ENCODE results near the gene ACACB.

ACACB gene

DNA sequence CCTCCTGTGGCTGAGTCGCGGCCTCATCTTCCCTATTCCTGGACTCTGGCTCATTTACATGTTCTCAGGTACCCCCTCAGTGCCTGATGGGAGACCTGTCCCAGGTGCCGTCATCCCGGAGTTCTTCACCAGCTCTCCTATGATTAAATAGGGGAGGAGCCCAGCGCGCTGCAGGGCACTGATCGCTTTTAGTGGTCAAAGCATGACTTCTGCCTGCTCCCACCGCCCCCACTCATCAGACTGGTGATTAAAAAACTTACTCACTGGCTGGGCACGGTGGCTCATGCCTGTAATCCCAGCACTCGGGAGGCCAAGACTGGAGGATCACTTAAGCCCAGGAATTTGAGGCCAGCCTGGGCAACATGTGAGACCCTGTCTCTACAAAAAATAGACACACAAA, 106.8 kb downstream of the ACACB start:
- Histone ChIP-seq H3K27me3 (ENCODE audit: control insufficient read depth in 1 of 2, insufficient read depth in 2 of 2, low read length in 2 of 2) (no peaks in the 10 kb centered on the region), H3K36me3 (ENCODE audit: insufficient read depth, low read length) (peaks cover 80% of the 10 kb centered on the region), H3K4me3 (ENCODE audit: low read depth in 1 of 2, low read length in 2 of 2) (no peak overlapping the region), H3K9me3 (ENCODE audit: low read length) (no peaks in the 10 kb centered on the region), H3K4me1 (ENCODE audit: insufficient read depth, low read length) (no peaks in the 10 kb centered on the region), H3K9ac (ENCODE audit: low read length) (no peak overlapping the region), H3K27ac (ENCODE audit: low read depth, low read length) (no peak overlapping the region)

DNA sequence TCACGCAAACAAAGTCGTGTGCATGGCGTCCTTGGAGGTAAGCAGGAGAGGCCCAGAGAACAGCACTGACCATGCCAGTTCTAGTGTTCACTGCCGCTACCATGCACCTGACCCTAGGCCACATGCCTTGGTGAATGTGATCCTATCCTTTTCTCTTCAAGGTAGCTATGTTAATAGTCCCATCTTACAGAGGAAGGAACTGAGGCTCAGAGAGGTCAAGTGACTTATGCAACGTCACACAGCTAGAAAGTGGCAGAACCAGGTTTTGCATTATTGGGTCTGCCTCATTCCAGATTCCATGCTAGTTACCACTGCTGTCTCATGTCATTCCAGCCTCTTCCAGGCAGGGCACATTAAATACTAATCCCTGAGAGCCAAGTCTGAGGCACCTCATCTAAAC, 107.5 kb downstream of the ACACB start:
- H3K27ac ChIP-seq (ENCODE audit: low read depth, low read length): no peak overlapping the region
- no peaks in the 10 kb centered on the region for H3K9me3 ChIP-seq (ENCODE audit: low read length)
- no peaks in the 10 kb centered on the region for H3K4me1 ChIP-seq (ENCODE audit: insufficient read depth, low read length)
- H3K36me3 ChIP-seq (ENCODE audit: insufficient read depth, low read length): peaks cover 80% of the 10 kb centered on the region
- no peaks in the 10 kb centered on the region for H3K27me3 ChIP-seq (ENCODE audit: control insufficient read depth in 1 of 2, insufficient read depth in 2 of 2, low read length in 2 of 2)
- H3K4me3 ChIP-seq (ENCODE audit: low read depth in 1 of 2, low read length in 2 of 2): no peak overlapping the region
- H3K9ac ChIP-seq (ENCODE audit: low read length): no peak overlapping the region

DNA sequence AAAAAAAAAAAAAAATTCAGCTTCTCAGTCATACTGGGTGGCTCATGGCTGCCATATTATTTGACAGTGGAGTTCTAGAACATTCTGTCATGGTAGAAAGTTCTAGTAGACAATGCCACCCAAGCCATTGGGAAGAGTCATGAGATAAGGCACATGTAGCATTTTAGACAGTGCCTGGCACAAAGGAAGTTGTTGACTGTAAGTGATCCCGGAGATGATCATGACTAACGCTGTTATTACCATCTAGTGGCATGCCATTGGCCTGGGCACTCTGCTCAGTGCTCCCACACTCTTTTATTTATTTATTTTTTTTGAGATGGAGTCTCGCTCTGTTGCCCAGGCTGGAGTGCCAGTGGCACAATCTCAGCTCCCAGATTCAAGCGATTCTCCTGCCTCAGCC, 112.3 kb downstream of the ACACB start:
- H3K4me3 ChIP-seq (ENCODE audit: low read depth in 1 of 2, low read length in 2 of 2): no peak overlapping the region
- H3K27me3 ChIP-seq (ENCODE audit: control insufficient read depth in 1 of 2, insufficient read depth in 2 of 2, low read length in 2 of 2): no peaks in the 10 kb centered on the region
- H3K9ac ChIP-seq (ENCODE audit: low read length): no peak overlapping the region
- H3K36me3 ChIP-seq (ENCODE audit: insufficient read depth, low read length): peaks cover 82% of the 10 kb centered on the region
- H3K9me3 ChIP-seq (ENCODE audit: low read length): no peaks in the 10 kb centered on the region
- H3K4me1 ChIP-seq (ENCODE audit: insufficient read depth, low read length): no peaks in the 10 kb centered on the region
- no peak overlapping the region for H3K27ac ChIP-seq (ENCODE audit: low read depth, low read length)

DNA sequence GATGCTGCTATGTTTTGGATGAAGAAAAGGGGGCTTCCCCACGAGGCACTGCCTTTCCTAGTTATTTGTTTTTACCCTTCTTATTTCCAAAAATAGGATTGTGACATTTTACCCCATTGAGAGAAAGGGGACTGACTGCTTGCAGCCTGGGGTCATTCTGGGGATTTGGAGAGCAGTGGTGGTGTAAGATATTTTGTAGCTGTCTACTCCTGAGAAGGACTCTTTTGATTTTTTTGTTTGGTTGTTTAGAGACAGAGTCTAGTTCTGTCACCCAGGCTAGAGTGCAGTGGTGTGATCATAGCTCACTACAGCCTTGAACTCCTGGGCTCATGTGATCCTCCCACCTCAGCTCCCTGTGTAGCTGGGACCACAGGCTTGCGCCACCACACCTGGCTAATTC, 113.8 kb downstream of the ACACB start:
- Histone ChIP-seq H3K27ac (ENCODE audit: low read depth, low read length) (no peak overlapping the region), H3K27me3 (ENCODE audit: control insufficient read depth in 1 of 2, insufficient read depth in 2 of 2, low read length in 2 of 2) (no peaks in the 10 kb centered on the region), H3K4me1 (ENCODE audit: insufficient read depth, low read length) (no peaks in the 10 kb centered on the region), H3K4me3 (ENCODE audit: low read depth in 1 of 2, low read length in 2 of 2) (no peak overlapping the region), H3K9me3 (ENCODE audit: low read length) (no peaks in the 10 kb centered on the region), H3K9ac (ENCODE audit: low read length) (no peak overlapping the region), H3K36me3 (ENCODE audit: insufficient read depth, low read length) (peaks cover 80% of the 10 kb centered on the region)

DNA sequence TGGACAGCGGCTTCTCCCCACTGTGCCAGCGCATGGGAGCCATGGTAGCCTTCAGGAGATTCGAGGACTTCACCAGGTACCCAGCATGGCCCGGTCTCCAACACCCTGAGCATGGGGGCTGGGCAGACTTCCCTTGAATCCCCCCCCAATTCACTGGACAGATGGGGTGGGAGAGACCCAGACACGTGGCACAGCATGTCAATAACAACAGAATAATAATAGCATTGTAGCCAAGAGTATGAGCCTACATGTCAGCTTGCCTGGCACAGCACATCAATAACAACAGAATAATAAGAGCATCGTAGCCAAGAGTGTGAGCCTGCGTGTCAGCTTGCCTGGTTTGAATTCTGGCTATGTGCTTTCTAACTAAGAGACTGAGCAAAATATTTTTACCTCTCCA, 116.3 kb downstream of the ACACB start:
- Histone ChIP-seq H3K9ac (ENCODE audit: low read length) (no peak overlapping the region), H3K36me3 (ENCODE audit: insufficient read depth, low read length) (peaks cover 93% of the 10 kb centered on the region)

DNA sequence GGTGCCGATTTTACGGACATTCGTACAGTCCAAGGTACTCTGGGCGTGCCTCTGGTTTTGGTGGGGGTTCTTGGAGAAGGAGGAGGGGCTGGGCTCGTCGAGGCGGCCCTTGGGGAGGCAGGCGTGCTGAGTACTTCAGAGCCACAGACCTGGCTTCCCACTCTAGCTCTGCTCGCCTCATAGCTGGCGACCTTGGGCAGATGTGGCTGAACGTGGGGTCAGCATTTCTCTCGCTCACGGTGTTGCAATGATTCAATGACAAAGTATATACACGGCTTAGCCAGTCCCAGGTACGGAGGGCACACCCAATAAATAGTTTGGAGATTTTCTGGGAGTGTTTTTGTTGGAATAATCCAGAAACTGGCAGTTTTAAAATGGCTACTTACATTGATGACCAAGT, 117.6 kb downstream of the ACACB start:
- H3K27ac ChIP-seq (ENCODE audit: low read depth, low read length): no peak overlapping the region
- no peaks in the 10 kb centered on the region for H3K9me3 ChIP-seq (ENCODE audit: low read length)
- H3K27me3 ChIP-seq (ENCODE audit: control insufficient read depth in 1 of 2, insufficient read depth in 2 of 2, low read length in 2 of 2): no peaks in the 10 kb centered on the region
- no peak overlapping the region for H3K4me3 ChIP-seq (ENCODE audit: low read depth in 1 of 2, low read length in 2 of 2)
- H3K4me1 ChIP-seq (ENCODE audit: insufficient read depth, low read length): no peaks in the 10 kb centered on the region
- peaks cover 89% of the 10 kb centered on the region for H3K36me3 ChIP-seq (ENCODE audit: insufficient read depth, low read length)
- no peak overlapping the region for H3K9ac ChIP-seq (ENCODE audit: low read length)

More for the DNA sequence above, 116.3 kb downstream of the ACACB start:
- H3K27ac ChIP-seq (ENCODE audit: low read depth, low read length): no peak overlapping the region
- no peaks in the 10 kb centered on the region for H3K27me3 ChIP-seq (ENCODE audit: control insufficient read depth in 1 of 2, insufficient read depth in 2 of 2, low read length in 2 of 2)
- H3K4me1 ChIP-seq (ENCODE audit: insufficient read depth, low read length): no peaks in the 10 kb centered on the region
- H3K4me3 ChIP-seq (ENCODE audit: low read depth in 1 of 2, low read length in 2 of 2): no peak overlapping the region
- no peaks in the 10 kb centered on the region for H3K9me3 ChIP-seq (ENCODE audit: low read length)

DNA sequence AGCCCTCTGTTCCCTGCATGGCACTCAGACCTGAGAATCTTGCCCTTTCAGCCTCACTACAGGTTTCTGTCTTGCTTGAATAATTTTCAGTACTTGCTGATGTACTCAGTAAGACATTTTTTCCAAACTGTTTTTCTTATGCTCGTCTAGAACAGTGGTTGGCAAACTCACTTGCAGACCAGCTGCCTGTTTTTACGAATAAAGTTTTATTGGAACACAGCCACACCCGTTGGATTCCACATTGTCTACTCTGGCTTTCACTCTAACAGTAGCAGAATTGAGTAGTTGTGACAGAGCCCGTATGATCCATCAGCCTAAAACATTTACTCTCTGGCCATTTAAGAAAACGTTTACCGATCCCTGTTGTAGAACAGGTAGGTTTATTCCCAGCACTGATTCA, 119.9 kb downstream of the ACACB start:
- H3K27ac ChIP-seq (ENCODE audit: low read depth, low read length): no peak overlapping the region
- H3K4me1 ChIP-seq (ENCODE audit: insufficient read depth, low read length): no peaks in the 10 kb centered on the region
- H3K36me3 ChIP-seq (ENCODE audit: insufficient read depth, low read length): peaks cover 86% of the 10 kb centered on the region
- H3K9me3 ChIP-seq (ENCODE audit: low read length): no peaks in the 10 kb centered on the region
- H3K9ac ChIP-seq (ENCODE audit: low read length): no peak overlapping the region
- no peak overlapping the region for H3K4me3 ChIP-seq (ENCODE audit: low read depth in 1 of 2, low read length in 2 of 2)
- H3K27me3 ChIP-seq (ENCODE audit: control insufficient read depth in 1 of 2, insufficient read depth in 2 of 2, low read length in 2 of 2): no peaks in the 10 kb centered on the region

DNA sequence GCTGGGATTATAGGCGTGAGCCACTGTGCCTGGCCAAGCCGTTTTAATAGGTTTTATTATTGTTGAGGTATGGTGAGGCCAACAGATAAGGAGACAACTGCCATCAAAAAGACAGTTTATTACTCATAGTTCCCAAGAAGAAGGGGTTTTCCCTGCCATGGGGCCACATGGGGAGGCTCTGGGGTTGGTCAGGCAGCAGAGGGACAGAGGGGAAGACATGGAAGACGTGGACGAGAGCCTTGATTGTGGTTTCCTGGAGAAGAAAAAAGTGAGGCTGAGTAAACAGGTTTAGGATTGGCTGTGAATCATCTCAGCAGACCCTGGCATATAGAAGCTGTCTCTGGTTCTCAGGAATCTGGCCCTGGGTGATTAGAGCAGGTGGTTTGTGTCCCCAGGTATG, 122.8 kb downstream of the ACACB start:
- H3K4me3 ChIP-seq (ENCODE audit: low read depth in 1 of 2, low read length in 2 of 2): no peak overlapping the region
- H3K9me3 ChIP-seq (ENCODE audit: low read length): no peaks in the 10 kb centered on the region
- no peaks in the 10 kb centered on the region for H3K27me3 ChIP-seq (ENCODE audit: control insufficient read depth in 1 of 2, insufficient read depth in 2 of 2, low read length in 2 of 2)
- H3K36me3 ChIP-seq (ENCODE audit: insufficient read depth, low read length): peaks cover 82% of the 10 kb centered on the region
- no peaks in the 10 kb centered on the region for H3K4me1 ChIP-seq (ENCODE audit: insufficient read depth, low read length)
- H3K9ac ChIP-seq (ENCODE audit: low read length): no peak overlapping the region
- H3K27ac ChIP-seq (ENCODE audit: low read depth, low read length): no peak overlapping the region

DNA sequence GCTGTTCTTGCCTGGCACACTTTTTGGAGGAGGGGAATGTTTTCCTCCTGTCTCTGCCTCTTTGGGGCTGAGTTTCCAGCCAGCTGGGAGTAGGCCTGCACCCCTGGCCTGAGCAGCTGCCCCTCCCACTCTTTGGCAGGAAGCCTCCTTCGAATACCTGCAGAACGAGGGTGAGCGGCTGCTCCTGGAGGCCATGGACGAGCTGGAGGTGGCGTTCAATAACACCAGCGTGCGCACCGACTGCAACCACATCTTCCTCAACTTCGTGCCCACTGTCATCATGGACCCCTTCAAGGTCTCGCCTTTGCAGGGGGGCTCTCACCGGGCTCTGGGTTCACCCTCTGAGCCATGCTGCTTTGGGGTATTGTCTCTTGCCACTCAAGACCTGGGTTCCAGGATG, 123.3 kb downstream of the ACACB start:
- peaks cover 87% of the 10 kb centered on the region for H3K36me3 ChIP-seq (ENCODE audit: insufficient read depth, low read length)
- H3K9ac ChIP-seq (ENCODE audit: low read length): no peak overlapping the region
- H3K27ac ChIP-seq (ENCODE audit: low read depth, low read length): no peak overlapping the region
- H3K9me3 ChIP-seq (ENCODE audit: low read length): no peaks in the 10 kb centered on the region
- no peak overlapping the region for H3K4me3 ChIP-seq (ENCODE audit: low read depth in 1 of 2, low read length in 2 of 2)
- no peaks in the 10 kb centered on the region for H3K4me1 ChIP-seq (ENCODE audit: insufficient read depth, low read length)
- H3K27me3 ChIP-seq (ENCODE audit: control insufficient read depth in 1 of 2, insufficient read depth in 2 of 2, low read length in 2 of 2): no peaks in the 10 kb centered on the region

DNA sequence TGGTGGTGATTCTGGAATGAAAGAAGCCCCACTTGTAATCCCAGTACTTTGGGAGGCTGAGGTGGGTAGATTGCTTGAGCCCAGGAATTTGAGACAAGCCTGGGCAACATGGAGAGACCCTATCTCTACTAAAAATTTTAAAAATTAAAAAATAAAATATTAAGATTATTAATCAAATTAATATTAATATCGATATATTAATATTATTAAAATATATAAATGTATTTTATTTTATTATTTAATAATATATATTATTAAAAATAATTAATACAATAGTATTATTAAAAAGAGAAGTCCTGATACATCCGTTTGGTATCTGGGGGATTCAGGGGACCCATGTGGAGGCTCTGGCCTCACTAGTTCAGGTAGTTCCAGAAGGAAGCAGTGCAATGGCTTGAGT, 124.0 kb downstream of the ACACB start:
- no peak overlapping the region for H3K4me3 ChIP-seq (ENCODE audit: low read depth in 1 of 2, low read length in 2 of 2)
- no peaks in the 10 kb centered on the region for H3K27me3 ChIP-seq (ENCODE audit: control insufficient read depth in 1 of 2, insufficient read depth in 2 of 2, low read length in 2 of 2)
- H3K36me3 ChIP-seq (ENCODE audit: insufficient read depth, low read length): peaks cover 87% of the 10 kb centered on the region
- H3K9ac ChIP-seq (ENCODE audit: low read length): no peak overlapping the region
- no peaks in the 10 kb centered on the region for H3K4me1 ChIP-seq (ENCODE audit: insufficient read depth, low read length)
- H3K27ac ChIP-seq (ENCODE audit: low read depth, low read length): no peak overlapping the region
- no peaks in the 10 kb centered on the region for H3K9me3 ChIP-seq (ENCODE audit: low read length)

DNA sequence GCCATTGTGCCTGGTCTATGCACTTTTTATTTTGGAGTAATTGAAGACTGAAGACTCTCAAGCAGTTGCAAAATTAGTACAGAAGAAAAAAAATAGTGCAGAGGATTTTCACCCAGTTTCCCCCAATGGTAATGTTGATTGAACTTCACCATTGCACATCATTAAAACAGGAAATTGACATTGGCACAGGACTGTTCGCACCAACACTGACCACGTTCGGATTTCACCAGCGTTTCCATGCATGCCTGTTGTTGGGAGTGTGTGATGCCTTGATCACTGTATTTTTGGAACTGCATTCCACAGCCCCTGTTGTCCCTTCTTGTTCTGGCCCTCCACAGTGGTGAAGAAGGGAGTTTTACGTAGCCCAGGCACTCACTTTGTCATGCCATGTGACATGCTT, 125.5 kb downstream of the ACACB start:
- H3K27ac ChIP-seq (ENCODE audit: low read depth, low read length): no peak overlapping the region
- no peaks in the 10 kb centered on the region for H3K9me3 ChIP-seq (ENCODE audit: low read length)
- H3K27me3 ChIP-seq (ENCODE audit: control insufficient read depth in 1 of 2, insufficient read depth in 2 of 2, low read length in 2 of 2): no peaks in the 10 kb centered on the region
- peaks cover 87% of the 10 kb centered on the region for H3K36me3 ChIP-seq (ENCODE audit: insufficient read depth, low read length)
- H3K9ac ChIP-seq (ENCODE audit: low read length): no peak overlapping the region
- H3K4me3 ChIP-seq (ENCODE audit: low read depth in 1 of 2, low read length in 2 of 2): no peak overlapping the region
- no peaks in the 10 kb centered on the region for H3K4me1 ChIP-seq (ENCODE audit: insufficient read depth, low read length)

DNA sequence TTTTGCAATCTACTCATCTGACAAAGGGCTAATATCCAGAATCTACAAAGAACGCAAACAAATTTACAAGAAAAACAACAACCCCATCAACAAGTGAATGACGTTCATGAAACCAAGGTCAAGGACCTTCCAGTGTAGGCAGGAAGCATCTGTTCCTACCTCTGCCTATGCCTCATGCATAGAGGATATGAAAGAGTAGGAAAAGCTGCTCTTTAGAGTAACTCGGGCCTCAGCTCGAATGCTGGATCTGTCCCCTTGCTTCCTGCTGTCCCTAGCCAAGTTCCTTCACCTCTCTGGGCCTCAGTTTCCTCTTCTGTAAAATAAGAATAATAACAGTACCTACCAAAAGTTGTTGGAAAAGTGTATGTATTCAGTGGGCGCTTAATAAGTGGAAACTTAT, 127.7 kb downstream of the ACACB start:
- no peaks in the 10 kb centered on the region for H3K4me1 ChIP-seq (ENCODE audit: insufficient read depth, low read length)
- no peak overlapping the region for H3K9ac ChIP-seq (ENCODE audit: low read length)
- H3K4me3 ChIP-seq (ENCODE audit: low read depth in 1 of 2, low read length in 2 of 2): no peak overlapping the region
- no peaks in the 10 kb centered on the region for H3K9me3 ChIP-seq (ENCODE audit: low read length)
- no peak overlapping the region for H3K27ac ChIP-seq (ENCODE audit: low read depth, low read length)
- no peaks in the 10 kb centered on the region for H3K27me3 ChIP-seq (ENCODE audit: control insufficient read depth in 1 of 2, insufficient read depth in 2 of 2, low read length in 2 of 2)
- peaks cover 87% of the 10 kb centered on the region for H3K36me3 ChIP-seq (ENCODE audit: insufficient read depth, low read length)
